Panc1 (cell line): ENCODE measurements around the gene HOXA9. TPM values are rescaled to one million over a fixed set of nuclear protein-coding genes. Genes with fewer than 3 reads are reported as not detected.

Experiments used
- ATAC-seq: fragments of 200-7000 bp; cut with Tn5 transposase; 2 replicates; pipeline ENCODE4 v1.9.1; 2020; ENCODE audit warnings: mild to moderate bottlenecking, moderate library complexity
- BruUV-seq: library from RNA; stranded (reverse); fragments of 400-500 nt; replicated peaks from 2 replicates; lab custom pipeline; 2021; lab: Mats Ljungman, UMichigan
- CTCF ChIA-PET: fragments of 300-600 bp; sonication (Branson Sonifier 250); formaldehyde crosslinking; loops from one replicate; lab custom pipeline; 2022; ENCODE audit warnings: antibody characterized with exemption; lab: Charles Lee
- POLR2A ChIA-PET: fragments of 300-600 bp; sonication (Branson Sonifier 250); formaldehyde crosslinking; loops from one replicate; lab custom pipeline; 2022; ENCODE audit warnings: antibody characterized with exemption; lab: Charles Lee
- DNase-seq: peaks from one replicate; pipeline ENCODE4 v3.0.0-alpha.2; 2010; ENCODE audit warnings: low read depth, low spot score
- H3K27ac ChIP-seq: 2 replicates; pipeline ENCODE4 v1.5.1; 2011; ENCODE audit warnings: mild to moderate bottlenecking, low read length, inconsistent platforms
- H3K27me3 ChIP-seq: fragments of 200-500 bp; sonication (Bioruptor generic); 2 replicates; pipeline ENCODE4 v1.6.0; 2014; ENCODE audit warnings: low read length, inconsistent platforms; ENCODE audit not compliant: control insufficient read depth, insufficient read depth
- H3K36me3 ChIP-seq: fragments of 200-500 bp; sonication (Bioruptor generic); 2 replicates; pipeline ENCODE4 v1.5.1; 2014; ENCODE audit warnings: inconsistent platforms, mild to moderate bottlenecking, low read length, moderate library complexity; ENCODE audit not compliant: control insufficient read depth, insufficient read depth
- H3K4me1 ChIP-seq: 2 replicates; pipeline ENCODE4 v1.5.1; 2011; ENCODE audit warnings: inconsistent platforms, mild to moderate bottlenecking, low read length, moderate library complexity; ENCODE audit not compliant: control insufficient read depth, insufficient read depth
- H3K4me3 ChIP-seq, 2 experiments: 2 replicates each; pipeline ENCODE4 v1.5.1; 2011 to 2012; ENCODE audit warnings: low read depth in 2 of 2, low read length in 2 of 2, mild to moderate bottlenecking in 2 of 2, inconsistent platforms in 1 of 2, moderate library complexity in 1 of 2
- H3K9me3 ChIP-seq: fragments of 200-500 bp; sonication (Bioruptor generic); 2 replicates; pipeline ENCODE4 v1.5.1; 2014; ENCODE audit warnings: low read depth, mild to moderate bottlenecking, inconsistent platforms, low read length, moderate library complexity; ENCODE audit not compliant: control insufficient read depth, insufficient read depth
- CTCF ChIP-seq: fragments of 450-650 bp; IDR thresholded peaks from 2 replicates; pipeline ENCODE4 v1.5.1; 2017; ENCODE audit warnings: mild to moderate bottlenecking
- POLR2AphosphoS5 ChIP-seq: IDR thresholded peaks from 2 replicates; pipeline ENCODE4 v1.6.1; 2012; ENCODE audit warnings: mild to moderate bottlenecking, low read depth, low read length, moderate library complexity
- REST ChIP-seq, 2 experiments: IDR thresholded peaks; 2 replicates each; pipeline ENCODE4 v1.6.1; 2011 to 2012; ENCODE audit warnings: low read depth in 2 of 2, control low read depth in 1 of 2, low read length in 1 of 2, mild to moderate bottlenecking in 1 of 2, moderate library complexity in 1 of 2; ENCODE audit not compliant: insufficient read depth in 1 of 2
- SIN3A ChIP-seq: IDR thresholded peaks from 2 replicates; pipeline ENCODE4 v1.6.1; 2012; ENCODE audit warnings: low read depth, mild to moderate bottlenecking, low read length, moderate library complexity, borderline replicate concordance; ENCODE audit not compliant: insufficient read depth
- TCF7L2 ChIP-seq: IDR thresholded peaks from 2 replicates; pipeline ENCODE4 v1.6.1; 2011; ENCODE audit warnings: mild to moderate bottlenecking, low read depth, low read length, inconsistent platforms
- in situ Hi-C: cut with HindIII; loops from 2 replicates; pipeline ENCODE4 v1.10.0; 2016; ENCODE audit warnings: low sequenced_read_pairs, low pct_unique_long_range_greater_than_20kb
- intact Hi-C: fragments of 100-400 bp; cut with micrococcal nuclease; formaldehyde crosslinking; loops from one replicate; pipeline ENCODE4 v1.10.0; 2022; ENCODE audit not compliant: unreplicated experiment
- total RNA-seq: library from RNA; stranded (reverse); gene quantifications from one replicate; pipeline ENCODE4 v1.2.1, GENCODE V29; 2021; ENCODE audit not compliant: unreplicated experiment

HOXA9 gene
- total RNA-seq, 1 experiment from 2014 or later = not detected

- ChIA-PET CTCF (no interaction called here), POLR2A (interaction anchor here (1.1 kb wide), 1 partner anchor 261 kb away, joined by 3 read pairs; no protein-coding TSS in a partner anchor)
- H3K27ac ChIP-seq = peak overlapping the region; percentile 99
- H3K9me3 ChIP-seq = no peaks in the 10 kb centered on the region
- TF ChIP-seq CTCF (no peak), REST (IDR thresholded peaks at IDR 0.05; ENCODE audit: insufficient read depth in 1 of 2, low read depth in 2 of 2, low read length in 1 of 2) (0 out of 4 replicates have a peak, but pooled peaks of 1 of the 2 experiments have one; percentile 24)
- no peaks in the 10 kb centered on the region for H3K27me3 ChIP-seq
- intact Hi-C loops (no loop called here), in situ Hi-C loops (no loop called here)
- ATAC-seq (peak; percentile 13), DNase-seq (no peak)
- BruUV-seq = no TSS peak
- H3K4me1 ChIP-seq = peaks cover 57% of the 10 kb centered on the region
- no peaks in the 10 kb centered on the region for H3K36me3 ChIP-seq
- H3K4me3 ChIP-seq = peak overlapping the region; percentile 60 to 92
Measured at GRCh38 chr7:27117887-27118491, 47.3 kb downstream of the HOXA9 start.

DNA sequence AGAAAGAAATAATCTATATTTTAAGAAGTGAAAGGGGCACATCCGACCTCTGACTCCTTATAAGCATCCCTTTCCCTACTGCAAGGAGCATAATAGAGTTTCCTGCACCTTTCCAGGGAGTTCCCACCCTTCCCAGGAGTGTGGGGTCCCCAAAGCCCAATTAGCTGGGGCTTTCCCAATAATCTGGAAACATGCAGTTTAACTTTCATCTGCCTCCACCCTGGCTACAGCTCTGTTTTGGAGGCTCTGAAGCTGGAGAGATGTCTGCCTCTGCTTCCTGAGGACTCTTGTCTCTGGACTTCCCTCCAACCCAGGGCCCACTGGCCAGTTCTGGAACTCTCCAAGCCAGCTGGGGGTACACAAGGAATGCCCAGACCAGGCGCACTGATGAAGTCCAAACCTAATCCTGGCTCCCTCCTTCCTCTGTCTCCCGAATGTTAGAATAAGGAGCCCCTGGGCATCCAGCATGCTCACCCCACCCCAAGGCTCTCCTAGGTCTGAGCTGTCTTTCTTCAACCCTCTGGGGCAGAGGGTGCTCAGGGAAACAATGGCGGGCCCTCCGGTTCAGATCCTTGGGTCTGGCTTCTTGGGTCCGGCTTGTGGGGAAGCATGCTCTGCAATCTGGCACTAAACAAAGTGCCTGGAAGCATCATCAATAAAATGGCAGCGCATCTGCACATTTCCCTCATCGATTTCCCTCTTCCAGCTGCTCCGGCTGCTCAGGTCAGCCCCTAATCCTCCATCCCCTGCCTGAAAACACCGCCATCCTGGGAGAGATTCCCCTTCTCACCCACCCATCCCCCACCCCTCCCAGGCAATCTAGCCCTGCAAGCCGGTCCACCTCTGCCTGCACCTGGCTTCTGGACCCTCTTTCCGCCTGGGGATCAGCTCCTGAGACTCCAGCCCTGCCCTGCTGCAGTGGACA is 48.1 kb downstream of the HOXA9 start:
- ATAC-seq (no peak), DNase-seq (no peak)
- ChIA-PET CTCF (interaction anchor here (0.6 kb wide), 2 partner anchors 23 to 62 kb away, joined by 3 to 4 read pairs; no protein-coding TSS in a partner anchor), POLR2A (no interaction called here)
- Histone ChIP-seq H3K4me3 (peak overlapping the region; percentile 60 to 92), H3K27ac (peak overlapping the region; percentile 99), H3K27me3 (no peaks in the 10 kb centered on the region), H3K9me3 (no peaks in the 10 kb centered on the region), H3K4me1 (peaks cover 56% of the 10 kb centered on the region), H3K36me3 (no peaks in the 10 kb centered on the region)
- BruUV-seq = no TSS peak
- TF ChIP-seq POLR2AphosphoS5 (0 out of 2 replicates have a peak, but pooled peaks have one; percentile 23), REST (IDR thresholded peaks at IDR 0.05; ENCODE audit: insufficient read depth in 1 of 2, low read depth in 2 of 2, low read length in 1 of 2) (no peak), CTCF (no peak), TCF7L2 (no peak), SIN3A (no peak)
- intact Hi-C loops = no loop called here
- in situ Hi-C loops = no loop called here
